Activated CD4-positive, alpha-beta T cell treated with anti-CD3 and anti-CD28 coated beads, Interleukin-2, amount 10 ng/mL, durations not matched to agents 7 days and 5 days (primary cell): ENCODE measurements around the gene ATF3. TPM values are rescaled to one million over a fixed set of nuclear protein-coding genes. Genes with fewer than 3 reads are reported as not detected.

Experiments used
- CTCF ChIA-PET: fragments of 350-600 bp; sonication (Branson Sonifier 250); formaldehyde crosslinking; loops from one replicate; lab custom pipeline; 2021; ENCODE audit warnings: antibody characterized with exemption; lab: Charles Lee
- POLR2A ChIA-PET: fragments of 350-600 bp; sonication (Branson Sonifier 250); formaldehyde crosslinking; loops from one replicate; lab custom pipeline; 2021; ENCODE audit warnings: antibody characterized with exemption; lab: Charles Lee
- DNase-seq: peaks from one replicate; pipeline ENCODE4 v3.0.0-alpha.2; 2020
- H3K27ac Mint-ChIP-seq: one replicate; pipeline ENCODE4 v1.8.0; 2021; ENCODE audit warnings: mild to moderate bottlenecking, moderate library complexity, mixed read lengths
- H3K27me3 Mint-ChIP-seq: one replicate; pipeline ENCODE4 v1.8.0; 2021; ENCODE audit warnings: mixed read lengths
- H3K36me3 Mint-ChIP-seq: one replicate; pipeline ENCODE4 v1.8.0; 2021; ENCODE audit warnings: low read depth, mixed read lengths
- H3K4me1 Mint-ChIP-seq: one replicate; pipeline ENCODE4 v1.8.0; 2021; ENCODE audit warnings: mixed read lengths
- H3K4me3 Mint-ChIP-seq: one replicate; pipeline ENCODE4 v1.8.0; 2021; ENCODE audit warnings: mild to moderate bottlenecking, moderate library complexity, mixed read lengths
- H3K9me3 Mint-ChIP-seq: one replicate; pipeline ENCODE4 v1.8.0; 2021; ENCODE audit warnings: mixed read lengths
- total RNA-seq, 2 experiments: library from RNA; stranded (reverse); gene quantifications; one replicate each; pipeline ENCODE4 v1.2.3, GENCODE V29; 2021

ATF3 gene
- total RNA-seq, 2 experiments from 2014 or later = 10.0 to 13.0 TPM

GRCh38 chr1:212670301-212670700 lies 61.7 kb downstream of the ATF3 start:
- CTCF ChIA-PET = no interaction called here
- H3K27me3 Mint-ChIP-seq = peaks cover 11% of the 10 kb centered on the region
- H3K36me3 Mint-ChIP-seq = no peaks in the 10 kb centered on the region
- no peak overlapping the region for H3K4me3 Mint-ChIP-seq
- POLR2A ChIA-PET = no interaction called here
- H3K4me1 Mint-ChIP-seq = peaks cover 30% of the 10 kb centered on the region
- no peak overlapping the region for H3K27ac Mint-ChIP-seq
- no peaks in the 10 kb centered on the region for H3K9me3 Mint-ChIP-seq
- DNase-seq = no peak

Other genes with a start within 250 kb of the ATF3 start
- gene PACC1, start 193.9 kb upstream of the ATF3 start, total RNA-seq = 10 to 100 TPM in 1 of 2 experiments, 1 to 10 TPM in 1; 9.0 to 12.2 TPM
- gene NENF, start 175.8 kb upstream of the ATF3 start, total RNA-seq = 10 to 100 TPM; 28.3 to 29.3 TPM
- 10 to 100 TPM; 12.5 to 14.0 TPM for gene BATF3, start 91.1 kb downstream of the ATF3 start, total RNA-seq
- gene NSL1, start 183.0 kb downstream of the ATF3 start, total RNA-seq = 10 to 100 TPM; 42.8 to 46.0 TPM
- 10 to 100 TPM; 15.3 to 17.4 TPM for gene TATDN3, start 183.1 kb downstream of the ATF3 start, total RNA-seq
- gene SPATA45, start 238.9 kb downstream of the ATF3 start, total RNA-seq = under 1 TPM in 1 of 2 experiments, not detected in 1; 0.45 TPM
- gene FLVCR1, start 249.5 kb downstream of the ATF3 start, total RNA-seq = 10 to 100 TPM; 11.4 to 16.7 TPM